GM18507 (cell line): ENCODE data around the gene UPK3BL2.
"Not testable (repeated sequence)": the region's sequence is repeated elsewhere in the genome, so short reads cannot be mapped to it uniquely, and the experiment has no call there.

ENCODE experiments used
- DNase-seq: peaks from one replicate; pipeline ENCODE4 v3.0.0; 2011; ENCODE audit warnings: low read depth; ENCODE audit not compliant: insufficient read length; ENCODE audit errors: extremely low spot score
- FAIRE-seq: peaks from 2 replicates; lab custom pipeline; 2011; peaks lifted over from hg19 to GRCh38; lab: Jason Lieb, UNC

UPK3BL2 gene

GRCh38 chr7:102498321-102498720 lies 45.2 kb downstream of the UPK3BL2 start:
- FAIRE-seq, DNase-seq: not testable (repeated sequence)

DNA sequence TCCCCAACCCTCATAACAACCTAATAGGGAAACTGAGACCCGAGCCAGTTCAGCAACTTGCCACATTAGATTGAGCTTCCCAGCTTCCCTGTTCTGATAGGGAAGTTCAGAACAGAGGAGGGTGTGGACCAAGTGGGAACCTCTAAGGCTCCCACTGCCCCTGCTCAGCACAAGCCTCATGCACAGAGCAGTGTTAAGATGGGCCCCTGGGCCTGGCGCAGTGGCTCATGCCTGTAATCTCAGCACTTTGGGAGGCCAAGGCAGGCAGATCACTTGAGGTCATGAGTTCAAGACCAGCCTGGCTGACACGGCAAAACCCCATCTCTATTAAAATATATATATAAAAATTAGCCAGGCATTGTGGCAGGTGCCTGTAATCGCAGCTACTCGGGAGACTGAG lies 46.2 kb downstream of the UPK3BL2 start:
- not testable (repeated sequence) for FAIRE-seq

GRCh38 chr7:102496861-102497260 lies 46.6 kb downstream of the UPK3BL2 start:
- FAIRE-seq, DNase-seq: not testable (repeated sequence)

More for the DNA sequence above, 46.2 kb downstream of the UPK3BL2 start:
- DNase-seq, result not testable (repeated sequence)

- DNase-seq, FAIRE-seq: not testable (repeated sequence)
Measured at GRCh38 chr7:102494473-102495149, 48.9 kb downstream of the UPK3BL2 start.

GRCh38 chr7:102494026-102494425 lies 49.5 kb downstream of the UPK3BL2 start:
- not testable (repeated sequence) for FAIRE-seq

GRCh38 chr7:102493220-102493935 lies 50.1 kb downstream of the UPK3BL2 start:
- not testable (repeated sequence) for DNase-seq, FAIRE-seq

More at GRCh38 chr7:102494026-102494425, 49.5 kb downstream of the UPK3BL2 start:
- not testable (repeated sequence) for DNase-seq

- FAIRE-seq, DNase-seq: not testable (repeated sequence)
Measured at GRCh38 chr7:102490529-102491075, 52.9 kb downstream of the UPK3BL2 start.
